ENCODE measurements around the gene PAX4. TPM values are rescaled to one million over a fixed set of nuclear protein-coding genes. Genes with fewer than 3 reads are reported as not detected.

The PAX4 gene, protein sequence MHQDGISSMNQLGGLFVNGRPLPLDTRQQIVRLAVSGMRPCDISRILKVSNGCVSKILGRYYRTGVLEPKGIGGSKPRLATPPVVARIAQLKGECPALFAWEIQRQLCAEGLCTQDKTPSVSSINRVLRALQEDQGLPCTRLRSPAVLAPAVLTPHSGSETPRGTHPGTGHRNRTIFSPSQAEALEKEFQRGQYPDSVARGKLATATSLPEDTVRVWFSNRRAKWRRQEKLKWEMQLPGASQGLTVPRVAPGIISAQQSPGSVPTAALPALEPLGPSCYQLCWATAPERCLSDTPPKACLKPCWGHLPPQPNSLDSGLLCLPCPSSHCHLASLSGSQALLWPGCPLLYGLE
- not detected for total RNA-seq

DNA sequence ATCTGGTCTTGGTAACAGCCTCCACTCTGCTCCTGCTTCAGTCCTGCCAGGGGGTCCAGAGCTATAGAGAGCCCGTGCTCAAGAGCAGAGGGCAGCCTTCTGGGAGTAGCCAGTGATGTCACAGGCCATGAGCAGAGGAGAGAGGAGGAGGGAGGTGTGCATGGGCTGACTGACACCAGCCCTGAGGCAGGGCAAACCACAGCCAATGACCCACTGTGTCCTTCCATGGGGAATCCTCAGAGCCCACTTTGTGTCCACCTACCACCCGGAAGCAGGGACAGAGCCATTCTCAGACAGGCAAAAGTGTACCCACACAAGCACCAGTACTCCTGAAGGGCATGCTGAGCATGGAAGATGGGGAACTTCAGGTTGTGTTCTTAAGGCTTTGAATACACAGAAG, at the start of gene PAX4:
TSS of gene PAX4 (minus strand) at position 101 of the 400 bp plus-strand sequence. CDS start 2,214 bp downstream, outside the sequence.
- no peak for ATAC-seq
- 26% methylated on average over 2 of the region's 2 CpGs; no CpG with 5 or more reads in 1 of the 2 donors for WGBS, 2 donors
- DNase-seq = no peak
- no peak within 1 kb of the TSS for H3K4me3 ChIP-seq
- H3K27ac ChIP-seq = no peak within 1 kb of the TSS
- no peaks in the 10 kb centered on the region for H3K9me3 ChIP-seq
- H3K27me3 ChIP-seq = no peaks in the 10 kb centered on the region
- H3K4me1 ChIP-seq = no peaks in the 10 kb centered on the region
- intact Hi-C loops (cut with DNase I) = no loop called here
- no peaks in the 10 kb centered on the region for H3K36me3 ChIP-seq (replicated peaks in 1 of 2; ENCODE audit: insufficient read depth in 1 of 2, low read depth in 2 of 2)
- no peak for TF ChIP-seq POLR2A (IDR thresholded peaks at IDR 0.05)
- TF ChIP-seq CTCF (IDR thresholded peaks at IDR 0.05) = no peak

- Histone ChIP-seq H3K27ac (no peak overlapping the region), H3K27me3 (no peaks in the 10 kb centered on the region), H3K4me1 (peaks cover 60% of the 10 kb centered on the region), H3K4me3 (no peak overlapping the region), H3K9me3 (no peaks in the 10 kb centered on the region), H3K36me3 (replicated peaks in 1 of 2; ENCODE audit: insufficient read depth in 1 of 2, low read depth in 2 of 2) (no peaks in the 10 kb centered on the region)
- WGBS, 2 donors = 64 to 71% methylated on average over 3 of the region's 3 CpGs
- intact Hi-C loops (cut with DNase I) = no loop called here
- ATAC-seq (no peak), DNase-seq (no peak)
- TF ChIP-seq POLR2A (IDR thresholded peaks at IDR 0.05) (no peak), CTCF (IDR thresholded peaks at IDR 0.05) (no peak)
Observed at GRCh38 chr7:127667017-127667670, 49.2 kb upstream of the PAX4 start.

DNA sequence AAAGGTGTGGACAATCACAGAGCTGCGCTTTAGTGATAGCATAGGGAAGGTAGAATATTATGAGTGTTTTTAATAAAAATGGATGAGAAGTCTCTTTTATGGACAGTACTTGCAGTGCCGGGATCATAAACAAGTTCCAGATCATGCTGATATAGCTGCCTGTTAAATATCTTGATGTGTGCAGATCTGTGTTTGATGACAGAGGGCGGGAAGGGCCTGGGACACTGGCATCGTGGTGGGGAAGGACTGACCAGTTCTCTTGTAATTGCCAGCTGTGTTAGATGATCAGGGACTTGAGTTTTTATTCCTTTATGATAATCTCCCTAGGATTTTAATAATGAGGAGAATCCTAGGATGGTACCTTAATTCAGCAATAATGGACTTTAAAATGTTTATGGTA, 48.7 kb upstream of the PAX4 start:
- Histone ChIP-seq H3K36me3 (replicated peaks in 1 of 2; ENCODE audit: insufficient read depth in 1 of 2, low read depth in 2 of 2) (no peaks in the 10 kb centered on the region), H3K27me3 (no peaks in the 10 kb centered on the region), H3K4me3 (no peak overlapping the region), H3K4me1 (peaks cover 64% of the 10 kb centered on the region), H3K27ac (no peak overlapping the region), H3K9me3 (no peaks in the 10 kb centered on the region)
- DNase-seq (no peak), ATAC-seq (no peak)
- WGBS, 2 donors = 56 to 60% methylated on average over 4 of the region's 4 CpGs
- TF ChIP-seq CTCF (IDR thresholded peaks at IDR 0.05) (no peak), POLR2A (IDR thresholded peaks at IDR 0.05) (no peak)
- intact Hi-C loops (cut with DNase I) = no loop called here

GRCh38 chr7:127665922-127666321, 48.0 kb upstream of the PAX4 start:
- no peaks in the 10 kb centered on the region for H3K36me3 ChIP-seq (replicated peaks in 1 of 2; ENCODE audit: insufficient read depth in 1 of 2, low read depth in 2 of 2)
- no peak for TF ChIP-seq CTCF (IDR thresholded peaks at IDR 0.05)
- TF ChIP-seq POLR2A (IDR thresholded peaks at IDR 0.05) = no peak
- H3K9me3 ChIP-seq = no peaks in the 10 kb centered on the region
- peaks cover 60% of the 10 kb centered on the region for H3K4me1 ChIP-seq
- ATAC-seq (no peak), DNase-seq (no peak)
- intact Hi-C loops (cut with DNase I) = no loop called here
- 50 to 57% methylated on average over 7 of the region's 7 CpGs for WGBS, 2 donors
- H3K27me3 ChIP-seq = no peaks in the 10 kb centered on the region
- no peak overlapping the region for H3K4me3 ChIP-seq
- H3K27ac ChIP-seq = no peak overlapping the region
